ENCODE data around the gene LRCH2.

LRCH2 gene, protein sequence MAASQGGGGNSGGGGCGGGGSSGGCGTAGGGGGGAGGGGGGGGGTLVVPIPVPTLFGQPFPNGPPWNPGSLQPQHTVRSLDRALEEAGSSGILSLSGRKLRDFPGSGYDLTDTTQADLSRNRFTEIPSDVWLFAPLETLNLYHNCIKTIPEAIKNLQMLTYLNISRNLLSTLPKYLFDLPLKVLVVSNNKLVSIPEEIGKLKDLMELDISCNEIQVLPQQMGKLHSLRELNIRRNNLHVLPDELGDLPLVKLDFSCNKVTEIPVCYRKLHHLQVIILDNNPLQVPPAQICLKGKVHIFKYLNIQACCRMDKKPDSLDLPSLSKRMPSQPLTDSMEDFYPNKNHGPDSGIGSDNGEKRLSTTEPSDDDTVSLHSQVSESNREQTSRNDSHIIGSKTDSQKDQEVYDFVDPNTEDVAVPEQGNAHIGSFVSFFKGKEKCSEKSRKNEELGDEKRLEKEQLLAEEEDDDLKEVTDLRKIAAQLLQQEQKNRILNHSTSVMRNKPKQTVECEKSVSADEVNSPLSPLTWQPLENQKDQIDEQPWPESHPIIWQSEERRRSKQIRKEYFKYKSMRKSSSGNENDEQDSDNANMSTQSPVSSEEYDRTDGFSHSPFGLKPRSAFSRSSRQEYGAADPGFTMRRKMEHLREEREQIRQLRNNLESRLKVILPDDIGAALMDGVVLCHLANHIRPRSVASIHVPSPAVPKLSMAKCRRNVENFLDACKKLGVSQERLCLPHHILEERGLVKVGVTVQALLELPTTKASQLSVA

DNA sequence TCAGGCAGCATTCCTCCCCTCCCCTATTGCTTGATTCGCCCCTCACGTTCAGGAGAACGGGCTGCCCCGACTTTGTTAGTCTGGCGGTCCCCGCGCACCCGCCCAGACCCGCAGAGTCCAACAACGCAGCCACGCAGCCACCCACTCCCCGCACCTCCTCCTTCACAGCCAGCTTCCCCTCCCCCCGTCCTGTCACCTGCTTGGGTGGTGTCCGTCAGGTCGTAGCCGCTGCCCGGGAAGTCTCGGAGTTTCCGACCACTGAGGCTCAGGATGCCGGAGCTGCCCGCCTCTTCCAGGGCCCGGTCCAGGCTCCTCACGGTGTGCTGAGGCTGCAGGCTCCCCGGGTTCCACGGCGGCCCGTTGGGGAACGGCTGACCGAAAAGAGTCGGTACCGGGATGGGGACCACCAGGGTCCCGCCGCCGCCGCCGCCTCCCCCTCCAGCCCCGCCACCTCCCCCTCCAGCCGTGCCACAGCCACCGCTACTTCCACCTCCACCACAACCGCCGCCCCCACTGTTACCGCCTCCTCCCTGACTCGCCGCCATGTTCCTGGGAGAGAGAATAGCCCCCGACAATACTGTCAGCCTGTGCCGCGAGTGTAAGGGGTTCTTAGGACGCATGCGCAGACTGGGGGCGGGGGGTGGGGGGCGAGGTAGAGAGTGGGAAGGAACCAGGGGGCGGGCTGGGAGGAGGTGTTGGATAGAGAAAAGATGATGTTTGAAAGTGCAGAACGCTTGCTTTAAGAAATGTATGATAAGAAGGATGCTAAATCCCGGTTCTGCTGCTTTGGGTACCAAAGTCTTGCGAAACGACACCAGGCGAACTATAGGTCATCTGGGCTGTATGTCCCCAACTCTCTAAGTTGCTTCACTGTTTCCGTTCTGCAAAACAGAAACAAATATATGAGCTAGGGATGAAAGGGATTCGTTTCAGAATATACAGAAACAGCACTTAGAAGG lies at the start of gene LRCH2:
TSS of gene LRCH2 (minus strand) at position 600 of the 959 bp plus-strand sequence. CDS start at position 545, 55 bp downstream.
- TF ChIP-seq, protein P1, sequence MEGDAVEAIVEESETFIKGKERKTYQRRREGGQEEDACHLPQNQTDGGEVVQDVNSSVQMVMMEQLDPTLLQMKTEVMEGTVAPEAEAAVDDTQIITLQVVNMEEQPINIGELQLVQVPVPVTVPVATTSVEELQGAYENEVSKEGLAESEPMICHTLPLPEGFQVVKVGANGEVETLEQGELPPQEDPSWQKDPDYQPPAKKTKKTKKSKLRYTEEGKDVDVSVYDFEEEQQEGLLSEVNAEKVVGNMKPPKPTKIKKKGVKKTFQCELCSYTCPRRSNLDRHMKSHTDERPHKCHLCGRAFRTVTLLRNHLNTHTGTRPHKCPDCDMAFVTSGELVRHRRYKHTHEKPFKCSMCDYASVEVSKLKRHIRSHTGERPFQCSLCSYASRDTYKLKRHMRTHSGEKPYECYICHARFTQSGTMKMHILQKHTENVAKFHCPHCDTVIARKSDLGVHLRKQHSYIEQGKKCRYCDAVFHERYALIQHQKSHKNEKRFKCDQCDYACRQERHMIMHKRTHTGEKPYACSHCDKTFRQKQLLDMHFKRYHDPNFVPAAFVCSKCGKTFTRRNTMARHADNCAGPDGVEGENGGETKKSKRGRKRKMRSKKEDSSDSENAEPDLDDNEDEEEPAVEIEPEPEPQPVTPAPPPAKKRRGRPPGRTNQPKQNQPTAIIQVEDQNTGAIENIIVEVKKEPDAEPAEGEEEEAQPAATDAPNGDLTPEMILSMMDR (IDR thresholded peaks at IDR 0.05; ENCODE audit: extremely low read depth, insufficient read depth, missing control alignments) = no peak
- no peak for DNase-seq (ENCODE audit: low spot score)
- in situ Hi-C loops (cut with MboI; ENCODE audit: low pct_unique_long_range_greater_than_20kb, low sequenced_read_pairs, unreplicated experiment) = no loop called here

DNA sequence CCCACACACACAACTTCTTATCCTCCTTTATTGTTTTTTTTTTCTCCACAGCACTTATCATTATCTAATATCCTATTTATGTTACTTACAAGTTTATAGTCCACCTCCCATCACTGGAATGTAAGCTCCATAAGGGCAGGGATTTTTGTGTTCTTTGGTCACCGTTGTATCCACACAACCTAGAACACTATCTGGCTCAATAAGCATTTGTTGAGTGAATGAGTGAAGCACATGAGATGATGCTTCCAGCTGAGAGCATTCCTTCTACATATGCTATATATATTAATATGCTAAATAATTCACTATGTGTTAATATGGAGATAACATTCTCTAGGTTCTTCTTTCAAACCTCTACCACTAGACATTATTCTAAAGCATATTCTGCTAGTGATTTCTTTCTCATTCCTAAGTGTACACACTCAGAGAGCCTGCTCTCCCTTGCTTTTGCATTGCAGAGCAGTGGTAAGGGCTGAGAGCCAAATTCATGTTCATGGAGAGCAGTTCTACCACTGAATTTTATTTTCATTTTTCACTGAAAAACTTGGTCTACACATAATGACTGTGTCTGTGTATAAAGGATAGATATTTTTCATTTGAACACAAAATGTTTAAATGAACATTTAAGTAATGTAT lies 35.3 kb upstream of the LRCH2 start:
- no peak for DNase-seq (ENCODE audit: low spot score)
- TF ChIP-seq, protein P1 (IDR thresholded peaks at IDR 0.05; ENCODE audit: extremely low read depth, insufficient read depth, missing control alignments) = no peak
- in situ Hi-C loops (cut with MboI; ENCODE audit: low pct_unique_long_range_greater_than_20kb, low sequenced_read_pairs, unreplicated experiment) = no loop called here

DNA sequence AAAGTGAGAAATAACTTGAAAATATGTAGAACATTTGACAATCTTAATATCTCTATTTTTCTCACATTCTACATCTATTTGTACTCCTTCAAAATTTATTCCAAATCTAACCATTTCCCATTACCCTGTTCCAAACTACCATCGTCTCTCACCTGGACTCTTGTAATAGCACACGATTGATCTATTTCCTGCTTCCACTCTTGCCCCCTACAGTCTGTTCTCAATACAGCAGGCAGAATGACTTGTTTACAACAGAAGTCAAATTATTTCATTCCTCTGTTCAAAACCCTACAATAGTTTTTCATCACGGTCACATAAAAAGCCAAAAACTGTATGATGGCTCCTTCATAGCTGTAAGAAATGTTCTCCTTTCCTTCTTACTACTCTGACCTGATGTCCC lies 34.5 kb upstream of the LRCH2 start:
- TF ChIP-seq, protein P1 (IDR thresholded peaks at IDR 0.05; ENCODE audit: extremely low read depth, insufficient read depth, missing control alignments) = peak; percentile 31
- no peak for DNase-seq (ENCODE audit: low spot score)
- in situ Hi-C loops (cut with MboI; ENCODE audit: low pct_unique_long_range_greater_than_20kb, low sequenced_read_pairs, unreplicated experiment) = no loop called here

DNA sequence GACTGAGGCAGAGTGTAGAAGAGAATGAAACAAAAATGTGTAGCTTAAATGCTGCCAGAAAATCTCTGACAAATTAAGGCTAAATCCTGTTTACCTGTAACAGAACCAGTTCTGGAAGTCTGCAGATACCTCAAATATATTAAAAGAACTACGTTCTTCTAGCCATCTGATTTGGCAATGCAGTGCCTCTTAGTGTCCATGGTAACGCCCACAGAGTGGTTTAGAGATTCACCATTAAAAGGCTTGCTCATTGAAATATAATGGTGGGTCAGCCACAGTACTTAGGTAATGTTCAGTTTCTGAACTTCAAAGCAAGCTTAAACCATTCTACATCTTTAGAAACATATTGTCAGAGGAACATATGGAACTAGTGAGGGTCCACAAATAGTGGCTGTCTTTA lies 32.4 kb upstream of the LRCH2 start:
- no peak for DNase-seq (ENCODE audit: low spot score)
- in situ Hi-C loops (cut with MboI; ENCODE audit: low pct_unique_long_range_greater_than_20kb, low sequenced_read_pairs, unreplicated experiment) = no loop called here
- TF ChIP-seq, protein P1 (IDR thresholded peaks at IDR 0.05; ENCODE audit: extremely low read depth, insufficient read depth, missing control alignments) = no peak

DNA sequence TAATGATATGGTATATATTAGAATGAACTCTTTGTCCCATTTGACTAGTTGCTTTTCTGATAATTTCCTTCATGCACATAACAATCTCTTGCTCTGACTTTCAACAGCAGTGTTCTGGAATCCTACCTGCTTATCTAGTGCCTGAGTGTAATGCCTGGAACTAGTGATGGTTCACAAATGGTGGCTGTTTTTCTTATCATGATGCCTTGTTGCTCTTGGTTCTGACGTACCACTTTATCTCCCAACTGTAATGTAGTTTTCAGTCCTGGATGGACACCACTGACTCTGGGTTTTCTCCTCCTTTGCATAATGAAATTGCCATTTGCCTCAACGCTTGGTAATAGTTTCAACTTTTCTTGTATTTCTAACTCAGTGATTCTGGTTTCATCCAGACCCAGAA lies 30.1 kb upstream of the LRCH2 start:
- in situ Hi-C loops (cut with MboI; ENCODE audit: low pct_unique_long_range_greater_than_20kb, low sequenced_read_pairs, unreplicated experiment) = no loop called here
- TF ChIP-seq, protein P1 (IDR thresholded peaks at IDR 0.05; ENCODE audit: extremely low read depth, insufficient read depth, missing control alignments) = no peak
- DNase-seq (ENCODE audit: low spot score) = no peak

Measured in GM13977 (cell line).